ENCODE data around the gene UPK1A.
"Not testable (repeated sequence)": the region's sequence is repeated elsewhere in the genome, so short reads cannot be mapped to it uniquely, and the experiment has no call there.

Gene UPK1A

GRCh38 chr19:35644987-35645679 lies 21.2 kb upstream of the UPK1A start:
- DNase-seq, result peak; percentile 75

- no peak for DNase-seq
These were observed 20.4 kb upstream of the UPK1A start for GRCh38 chr19:35645680-35646511.

GRCh38 chr19:35648017-35648961 lies 18.0 kb upstream of the UPK1A start, which contains the start of gene COX6B1:
COX6B1 (plus strand) TSS chr19:35648323; CDS start chr19:35651244, 2,921 bp downstream.
- DNase-seq, result peak; percentile 98

- DNase-seq, result no peak
These were observed 15.7 kb upstream of the UPK1A start for GRCh38 chr19:35650581-35650980.

- DNase-seq, result not testable (repeated sequence)
These were observed 11.5 kb upstream of the UPK1A start for GRCh38 chr19:35654828-35655227.

GRCh38 chr19:35655600-35655999 lies 10.7 kb upstream of the UPK1A start:
- no peak for DNase-seq

GRCh38 chr19:35656700-35657099 lies 9.6 kb upstream of the UPK1A start:
- no peak for DNase-seq

GRCh38 chr19:35657904-35658700 lies 8.2 kb upstream of the UPK1A start:
- DNase-seq, result no peak

GRCh38 chr19:35661995-35662340 lies 4.3 kb upstream of the UPK1A start:
- no peak for DNase-seq

GRCh38 chr19:35663981-35664380 lies 2.3 kb upstream of the UPK1A start:
- DNase-seq, result no peak

GRCh38 chr19:35665157-35665556 lies 1.2 kb upstream of the UPK1A start:
- no peak for DNase-seq

- DNase-seq, result no peak
These were observed 713 bp upstream of the UPK1A start for GRCh38 chr19:35665604-35666003.

- no peak for DNase-seq
These were observed 3.2 kb downstream of the UPK1A start for GRCh38 chr19:35669566-35669965.

GRCh38 chr19:35669974-35670373 lies 3.7 kb downstream of the UPK1A start:
- no peak for DNase-seq

GRCh38 chr19:35670686-35671085 lies 4.4 kb downstream of the UPK1A start:
- DNase-seq, result no peak

GRCh38 chr19:35671818-35672217 lies 5.5 kb downstream of the UPK1A start:
- DNase-seq, result no peak

GRCh38 chr19:35673121-35673804 lies 6.9 kb downstream of the UPK1A start:
- peak; percentile 87 for DNase-seq

- no peak for DNase-seq
These were observed 9.3 kb downstream of the UPK1A start for GRCh38 chr19:35675589-35676140.

- peak; percentile 25 for DNase-seq
These were observed 23.5 kb downstream of the UPK1A start for GRCh38 chr19:35689836-35690235.

- DNase-seq, result not testable (repeated sequence)
These were observed 24.8 kb downstream of the UPK1A start for GRCh38 chr19:35691106-35691505.

GRCh38 chr19:35692010-35692409 lies 25.7 kb downstream of the UPK1A start:
- no peak for DNase-seq
